IPS-NIHi11 (cell line): Measurements from ENCODE around the gene ACACA.
"Not testable (repeated sequence)": the region's sequence is repeated elsewhere in the genome, so short reads cannot be mapped to it uniquely, and the experiment has no call there.

Source experiments
- DNase-seq: peaks from one replicate; pipeline ENCODE4 v3.0.0; 2012; ENCODE audit warnings: mixed read lengths, low spot score

The ACACA gene

DNA sequence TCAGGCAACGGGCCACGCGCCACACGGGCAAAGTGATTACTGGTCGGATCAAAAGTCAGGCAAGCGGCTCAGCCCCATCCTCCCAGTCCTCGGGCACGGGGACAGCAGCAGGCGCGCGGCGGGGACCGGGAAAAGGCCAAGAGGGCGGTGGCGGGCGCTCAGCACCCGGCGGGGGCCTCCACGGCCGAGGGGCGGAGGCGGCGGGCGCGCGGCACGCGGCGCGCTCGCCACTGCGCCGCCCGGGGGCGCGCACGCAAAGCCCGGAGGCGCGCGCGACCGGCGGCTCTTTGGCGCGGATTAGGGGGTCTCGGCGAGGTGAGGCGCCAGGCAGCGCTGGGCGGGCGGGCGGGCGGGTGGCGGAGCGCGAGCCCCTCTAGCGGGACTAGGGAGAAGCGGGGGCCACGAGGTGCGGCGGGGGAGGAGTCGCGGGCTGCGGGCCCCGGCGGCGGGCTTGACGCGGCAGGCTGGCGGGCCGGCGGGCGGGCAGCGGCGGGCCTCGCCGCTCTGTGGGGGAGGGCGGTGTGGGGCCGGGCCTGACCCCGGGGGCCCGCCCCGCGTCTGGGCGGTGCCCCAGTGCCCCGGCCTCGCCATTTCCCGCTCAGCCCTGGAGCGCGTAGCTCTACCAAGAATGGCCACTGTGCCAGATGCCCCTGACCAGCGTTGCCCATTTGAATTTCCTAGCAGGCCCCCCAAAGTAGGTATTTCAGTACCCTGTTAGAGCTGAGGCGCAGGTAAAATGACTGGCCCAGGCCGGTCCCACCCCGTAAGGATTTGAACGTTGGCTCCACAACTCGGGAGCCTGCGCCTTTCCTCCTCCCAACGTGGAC, at the start of gene ACACA, which contains the start of gene TADA2A:
Gene ACACA (minus strand): TSS at position 202 of the 827 bp plus-strand sequence. CDS start 537 bp downstream, outside the sequence.
Gene TADA2A (plus strand): TSS at position 252 of the 827 bp plus-strand sequence. CDS start 4,480 bp downstream, outside the sequence.
- peak; percentile 97 for DNase-seq

DNA sequence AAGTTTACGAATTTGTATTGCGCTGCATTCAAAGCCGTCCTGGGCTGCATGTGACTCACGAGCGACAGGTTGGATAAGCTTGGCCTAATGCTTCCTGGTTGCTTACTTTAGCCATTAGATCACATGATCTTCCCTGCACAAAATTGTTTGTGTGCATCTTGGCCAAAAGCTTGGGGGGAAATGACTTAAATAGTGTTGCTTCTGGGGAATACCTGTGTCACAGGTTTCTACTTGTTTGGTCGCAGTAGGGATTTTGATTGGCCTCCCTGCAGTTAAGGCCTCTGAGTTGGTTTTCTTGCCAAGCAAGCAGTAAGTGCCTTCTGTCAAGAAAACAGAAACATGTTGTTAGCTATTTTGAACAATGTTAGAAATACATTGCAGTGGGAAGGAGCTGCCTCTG, 43.5 kb upstream of the ACACA start:
- no peak for DNase-seq

- DNase-seq, result no peak
Measured at GRCh38 chr17:37447641-37448040, 41.0 kb upstream of the ACACA start.

- peak; percentile 20 for DNase-seq
Measured at GRCh38 chr17:37446027-37446426, 39.4 kb upstream of the ACACA start.

- DNase-seq, result not testable (repeated sequence)
Measured at GRCh38 chr17:37441369-37442014, 34.9 kb upstream of the ACACA start.

- DNase-seq, result no peak
Measured at GRCh38 chr17:37440424-37440823, 33.8 kb upstream of the ACACA start.

DNA sequence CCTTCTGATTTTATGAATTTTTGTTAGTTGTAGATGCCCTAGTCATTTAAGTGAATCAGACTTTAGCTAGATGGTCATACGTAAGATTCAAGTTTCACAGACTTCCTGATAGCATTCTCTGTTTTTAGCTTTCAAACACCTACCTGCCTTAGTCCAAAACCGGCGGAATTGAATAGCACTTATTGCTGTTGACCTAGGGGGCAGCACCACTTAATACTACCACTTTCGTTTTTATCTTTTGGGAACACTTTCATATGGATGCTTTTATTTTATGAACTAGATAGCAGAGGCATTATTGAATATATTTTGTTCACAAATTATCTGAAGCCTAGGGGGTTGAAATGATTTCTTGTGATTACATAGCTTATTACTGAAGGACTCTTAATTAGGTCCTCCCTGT, 31.5 kb upstream of the ACACA start:
- DNase-seq, result no peak

- no peak for DNase-seq
Measured at GRCh38 chr17:37432671-37433070, 26.0 kb upstream of the ACACA start.

- DNase-seq, result no peak
Measured at GRCh38 chr17:37430051-37430627, 23.5 kb upstream of the ACACA start.

DNA sequence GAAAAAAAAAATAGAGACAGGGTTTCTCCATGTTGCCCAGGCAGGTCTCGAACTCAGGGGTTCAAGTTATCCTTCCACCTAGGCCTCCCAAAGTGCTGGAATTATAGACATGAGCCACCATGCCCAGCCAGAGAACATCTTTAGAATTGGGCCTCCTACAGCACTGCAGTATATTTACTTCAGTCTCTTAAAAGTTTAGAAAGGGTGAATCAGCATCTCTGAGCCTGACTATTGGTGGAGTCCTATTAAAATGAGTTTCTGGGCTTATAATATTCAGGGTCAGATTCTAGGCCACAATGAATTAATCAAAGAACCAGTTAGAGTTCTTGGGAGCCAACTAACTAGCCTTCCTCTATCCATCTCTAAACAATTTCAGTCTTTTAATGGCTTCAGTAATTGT, 22.8 kb upstream of the ACACA start:
- no peak for DNase-seq

- no peak for DNase-seq
Measured at GRCh38 chr17:37429039-37429438, 22.4 kb upstream of the ACACA start.

DNA sequence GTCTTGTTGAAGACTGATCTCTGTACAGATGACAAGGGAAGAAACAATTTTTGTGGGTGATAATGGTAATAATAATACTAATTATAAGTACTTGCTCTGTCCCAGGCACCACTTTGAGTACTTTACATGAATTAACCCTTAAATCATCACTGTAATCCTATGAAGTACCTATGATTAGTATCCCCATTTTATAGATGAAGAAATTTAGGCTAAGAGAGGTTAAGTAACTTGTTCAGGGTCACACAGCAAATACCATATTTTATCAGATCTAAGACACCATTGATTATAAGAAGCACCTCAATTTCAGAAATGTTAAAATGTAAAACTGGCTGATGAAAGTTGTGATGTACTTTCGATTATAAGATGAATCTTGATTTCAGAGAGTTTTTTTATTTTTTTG, 18.6 kb upstream of the ACACA start:
- DNase-seq, result no peak

GRCh38 chr17:37422971-37423625, 16.5 kb upstream of the ACACA start:
- no peak for DNase-seq

DNA sequence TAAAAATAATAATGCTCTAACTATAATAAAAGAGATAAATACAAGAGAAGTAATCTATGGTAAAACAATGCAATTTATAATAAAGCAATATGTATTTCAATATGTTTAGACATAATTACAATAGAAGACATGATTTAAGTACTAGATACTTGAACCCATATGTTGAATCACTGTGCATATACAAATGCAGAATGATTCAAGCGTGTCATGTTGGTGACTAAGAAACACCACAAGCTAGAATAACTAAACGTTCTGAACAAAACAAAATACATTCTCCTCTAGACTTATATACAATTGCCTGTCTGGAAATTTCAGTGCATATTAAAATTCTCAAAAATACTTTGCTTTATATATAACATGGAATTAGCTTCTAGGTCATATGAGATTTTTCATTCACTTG, 11.2 kb upstream of the ACACA start:
- no peak for DNase-seq

DNA sequence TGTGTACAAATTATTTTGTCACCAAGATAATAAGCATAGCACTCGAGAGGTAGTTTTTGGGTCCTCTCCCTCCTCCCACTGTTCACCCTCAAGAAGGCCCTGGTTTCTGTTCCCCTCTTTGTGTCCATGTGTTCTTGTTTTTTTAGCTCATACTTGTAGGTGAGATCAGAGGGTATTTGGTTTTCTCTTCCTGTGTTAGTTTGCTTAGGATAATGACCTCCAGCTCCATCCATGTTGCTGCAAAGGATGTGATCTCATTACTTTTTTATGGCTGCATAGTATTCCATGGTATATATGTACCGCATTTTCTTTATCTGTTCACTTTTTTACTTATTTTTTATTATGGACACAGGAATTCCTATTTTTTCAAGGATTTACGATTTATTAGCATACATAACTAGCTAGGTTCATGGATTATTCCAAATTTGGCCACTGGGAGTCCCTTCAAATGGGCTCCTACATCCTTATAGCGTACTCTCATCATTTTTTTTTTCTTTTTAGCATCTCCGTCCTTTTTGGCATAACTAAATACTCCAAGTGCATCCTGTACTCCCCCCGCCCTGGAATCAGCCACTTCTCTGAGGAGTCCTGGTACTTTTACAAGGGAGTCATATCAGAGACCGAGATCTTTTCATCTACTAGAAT, 7.4 kb upstream of the ACACA start:
- no peak for DNase-seq

DNA sequence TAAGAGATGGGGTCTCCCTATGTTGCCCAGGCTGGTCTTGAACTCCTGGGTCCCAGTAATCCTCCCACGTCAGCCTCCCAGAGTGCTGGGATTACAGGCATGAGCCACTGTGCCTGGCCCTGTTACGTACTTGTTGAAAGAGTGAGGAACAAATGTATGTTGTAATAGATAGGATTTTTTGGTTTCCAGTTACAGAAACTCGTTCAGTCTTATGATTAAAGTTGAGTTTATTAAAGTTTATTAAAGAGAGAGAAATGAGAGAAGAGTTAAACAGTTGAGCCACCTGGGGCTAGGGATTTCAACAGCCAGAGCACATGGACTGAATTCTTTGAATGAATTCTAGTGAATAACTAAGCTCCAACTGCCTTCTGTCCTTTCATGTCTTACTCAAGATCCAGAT, 3.7 kb upstream of the ACACA start:
- DNase-seq, result no peak

DNA sequence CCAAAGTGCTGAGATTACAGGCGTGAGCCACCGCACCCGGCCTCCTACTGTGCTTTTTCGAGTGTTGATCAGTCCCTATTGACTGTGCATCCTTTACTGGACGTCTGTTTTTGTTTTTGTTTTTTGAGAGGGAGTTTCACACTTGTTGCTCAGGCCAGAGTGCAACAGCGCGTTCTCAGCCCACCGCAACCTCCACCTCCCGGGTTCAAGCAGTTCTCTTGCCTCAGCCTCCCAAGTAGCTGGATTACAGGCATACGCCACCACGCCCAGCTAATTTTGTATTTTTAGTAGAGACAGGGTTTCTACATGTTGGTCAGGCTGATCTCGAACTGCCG, 1.5 kb upstream of the ACACA start:
- not testable (repeated sequence) for DNase-seq

GRCh38 chr17:37405955-37406634, 541 bp downstream of the ACACA start:
- no peak for DNase-seq

DNA sequence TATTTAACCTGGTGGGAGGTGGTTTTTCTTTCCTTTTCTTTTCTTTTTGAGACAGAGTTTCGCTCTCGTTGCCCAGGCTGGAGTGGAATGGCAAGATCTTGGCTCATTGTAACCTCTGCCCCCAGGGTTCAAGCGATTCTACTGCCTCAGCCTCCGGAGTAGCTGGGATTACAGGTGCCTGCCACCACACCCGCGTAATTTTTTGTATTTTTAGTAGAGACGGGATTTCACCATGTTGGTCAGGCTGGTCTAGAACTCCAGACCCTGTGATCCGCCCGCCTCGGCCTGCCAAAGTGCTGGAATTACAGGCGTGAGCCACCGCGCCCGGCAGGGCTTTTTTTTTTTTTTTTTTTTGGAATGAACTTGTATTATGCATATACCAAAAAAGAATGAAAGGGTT, 1.1 kb downstream of the ACACA start:
- not testable (repeated sequence) for DNase-seq

DNA sequence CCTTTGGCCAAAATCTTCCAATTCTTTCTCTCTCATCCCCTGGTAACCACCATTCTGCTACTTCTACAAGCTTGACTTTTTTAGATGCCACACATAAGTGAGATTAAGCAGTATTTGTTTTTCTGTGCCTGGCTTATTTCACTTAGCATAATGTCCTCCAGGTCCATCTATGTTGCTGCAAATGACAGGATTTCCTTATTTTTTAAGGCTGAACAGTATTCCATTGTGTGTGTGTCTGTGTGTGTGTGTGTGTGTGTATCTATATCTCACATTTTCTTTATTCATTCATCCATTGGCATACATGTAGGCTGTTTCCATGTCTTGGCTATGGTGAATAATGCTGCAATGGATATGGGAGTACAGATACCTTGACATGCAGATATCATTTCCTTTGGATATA, 6.1 kb downstream of the ACACA start:
- DNase-seq, result no peak

GRCh38 chr17:37399265-37399803, 7.3 kb downstream of the ACACA start:
- no peak for DNase-seq
